AG09309 (cell line): ENCODE measurements around the gene TMEM170B.

Source experiments
- DNase-seq: peaks from one replicate; pipeline ENCODE4 v3.0.0-alpha.2; 2010; ENCODE audit warnings: low read depth
- H3K4me3 ChIP-seq: 2 replicates; pipeline ENCODE4 v1.5.1; 2011; ENCODE audit warnings: mild to moderate bottlenecking, low read depth, low read length, moderate library complexity; ENCODE audit not compliant: control insufficient read depth
- TF ChIP-seq, protein P1 (sequence below): IDR thresholded peaks from 2 replicates; pipeline ENCODE4 v1.5.1; 2011; ENCODE audit warnings: mild to moderate bottlenecking, low read depth, low read length, inconsistent platforms; ENCODE audit not compliant: insufficient read depth, control insufficient read depth; ENCODE audit errors: missing control alignments

TMEM170B gene

DNA sequence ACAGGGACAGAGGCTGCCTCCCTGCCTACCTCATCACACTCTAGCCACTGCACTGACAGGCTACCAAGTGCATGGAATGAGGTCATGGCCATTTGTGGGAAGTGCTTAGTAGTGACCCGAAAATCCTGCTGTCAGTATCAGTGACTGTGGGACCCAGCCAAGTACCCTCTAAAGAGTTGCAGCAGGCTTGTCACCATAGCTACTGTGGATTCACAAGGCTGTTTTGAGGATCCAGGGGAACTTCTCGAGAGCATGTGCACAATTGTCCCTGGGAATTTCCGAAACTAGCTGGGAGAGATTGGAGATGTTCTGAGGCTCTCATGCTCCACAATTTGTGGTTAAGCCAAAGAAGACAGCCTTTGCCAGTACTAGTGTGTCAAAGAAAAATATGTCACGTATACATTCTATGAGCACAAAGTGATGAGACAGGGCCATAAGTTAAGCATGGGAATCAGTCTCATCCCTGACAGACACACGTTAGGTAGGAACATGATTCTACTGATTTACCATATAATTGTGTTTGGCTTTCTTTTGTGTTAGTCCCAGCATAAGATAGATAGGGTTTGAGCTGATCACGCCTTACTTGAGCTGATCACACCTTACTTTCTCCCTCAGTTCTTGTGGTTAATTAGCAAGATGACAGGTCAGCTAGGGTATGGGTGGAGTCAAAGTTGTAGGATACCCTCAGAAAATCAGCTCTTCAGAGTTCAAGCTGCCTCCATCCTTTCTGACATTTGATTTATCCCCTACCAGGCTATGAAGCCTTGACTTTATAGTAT, 42.6 kb upstream of the TMEM170B start:
- no peak overlapping the region for H3K4me3 ChIP-seq
- TF ChIP-seq, protein P1, sequence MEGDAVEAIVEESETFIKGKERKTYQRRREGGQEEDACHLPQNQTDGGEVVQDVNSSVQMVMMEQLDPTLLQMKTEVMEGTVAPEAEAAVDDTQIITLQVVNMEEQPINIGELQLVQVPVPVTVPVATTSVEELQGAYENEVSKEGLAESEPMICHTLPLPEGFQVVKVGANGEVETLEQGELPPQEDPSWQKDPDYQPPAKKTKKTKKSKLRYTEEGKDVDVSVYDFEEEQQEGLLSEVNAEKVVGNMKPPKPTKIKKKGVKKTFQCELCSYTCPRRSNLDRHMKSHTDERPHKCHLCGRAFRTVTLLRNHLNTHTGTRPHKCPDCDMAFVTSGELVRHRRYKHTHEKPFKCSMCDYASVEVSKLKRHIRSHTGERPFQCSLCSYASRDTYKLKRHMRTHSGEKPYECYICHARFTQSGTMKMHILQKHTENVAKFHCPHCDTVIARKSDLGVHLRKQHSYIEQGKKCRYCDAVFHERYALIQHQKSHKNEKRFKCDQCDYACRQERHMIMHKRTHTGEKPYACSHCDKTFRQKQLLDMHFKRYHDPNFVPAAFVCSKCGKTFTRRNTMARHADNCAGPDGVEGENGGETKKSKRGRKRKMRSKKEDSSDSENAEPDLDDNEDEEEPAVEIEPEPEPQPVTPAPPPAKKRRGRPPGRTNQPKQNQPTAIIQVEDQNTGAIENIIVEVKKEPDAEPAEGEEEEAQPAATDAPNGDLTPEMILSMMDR, result no peak
- no peak for DNase-seq

DNA sequence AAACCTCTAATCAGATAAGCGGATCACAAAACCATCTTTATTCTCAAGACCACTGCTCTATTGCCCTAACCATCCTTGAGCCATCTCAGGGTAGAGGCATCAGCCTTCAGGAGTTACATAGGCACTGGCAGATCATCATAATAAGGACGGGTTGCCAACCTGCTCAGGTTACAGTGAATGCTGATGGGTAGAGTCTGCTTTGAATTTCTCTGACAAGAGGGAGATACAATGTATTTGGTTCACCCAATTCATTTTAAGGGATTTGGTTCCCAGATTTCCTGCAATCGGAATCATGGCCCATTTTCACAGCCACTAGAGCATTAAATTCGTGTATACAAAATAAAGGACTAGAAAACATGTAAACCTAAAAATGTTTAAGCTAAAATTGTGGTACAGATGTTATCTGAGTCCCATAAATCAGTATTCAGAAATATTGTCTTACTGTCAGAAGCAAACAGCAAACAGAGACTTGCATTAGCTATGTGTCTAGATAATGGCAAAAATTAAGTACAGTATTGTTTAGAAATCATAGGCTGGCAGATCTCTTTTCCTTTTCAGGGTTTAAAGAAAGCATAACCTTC, 41.9 kb upstream of the TMEM170B start:
- no peak overlapping the region for H3K4me3 ChIP-seq
- TF ChIP-seq, protein P1, result no peak
- no peak for DNase-seq

DNA sequence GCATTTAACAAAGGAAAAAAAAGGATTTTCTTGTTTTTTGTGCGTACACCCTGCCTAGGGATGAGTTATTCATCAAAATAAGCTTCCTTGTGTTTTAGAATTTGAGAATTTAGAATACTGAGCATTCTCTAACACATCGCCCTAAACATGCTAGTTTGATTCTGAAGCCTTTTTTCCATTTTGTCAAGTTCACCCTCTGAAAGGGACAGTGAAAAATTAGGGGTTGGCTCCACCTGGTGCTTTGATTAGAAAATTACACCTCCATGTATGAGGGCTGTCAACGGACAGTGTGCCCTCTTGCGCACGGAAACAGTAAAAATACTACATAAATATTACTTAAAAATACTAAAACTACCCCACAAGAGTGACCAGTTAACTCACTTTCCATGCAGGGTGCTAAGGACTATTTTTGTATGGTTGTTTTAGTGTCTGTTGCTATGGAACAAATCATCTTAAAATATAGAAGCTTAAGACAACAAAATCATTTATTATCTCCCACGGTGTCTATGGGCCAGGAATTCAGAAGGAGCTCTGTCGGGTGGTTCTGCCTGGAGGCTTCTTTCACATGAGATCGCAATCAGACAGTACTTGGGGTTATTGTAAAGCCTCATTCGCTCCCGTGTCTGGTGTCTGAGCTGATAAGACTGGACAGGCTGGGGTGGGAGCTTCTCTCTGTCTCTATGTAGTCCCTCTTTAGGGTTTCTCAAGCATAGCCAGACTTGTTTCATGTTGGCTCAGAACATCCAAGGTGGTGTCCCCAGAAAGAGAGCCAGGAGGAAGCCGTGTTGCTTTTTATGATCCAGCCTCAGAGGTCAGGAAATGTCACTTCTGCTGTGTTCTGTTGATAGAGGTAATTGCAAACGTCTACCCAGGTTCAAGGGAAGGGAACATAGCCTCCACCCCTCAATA, 41.1 kb upstream of the TMEM170B start:
- peak; percentile 64 for DNase-seq
- TF ChIP-seq, protein P1, result peak; percentile 79
- H3K4me3 ChIP-seq, result no peak overlapping the region

DNA sequence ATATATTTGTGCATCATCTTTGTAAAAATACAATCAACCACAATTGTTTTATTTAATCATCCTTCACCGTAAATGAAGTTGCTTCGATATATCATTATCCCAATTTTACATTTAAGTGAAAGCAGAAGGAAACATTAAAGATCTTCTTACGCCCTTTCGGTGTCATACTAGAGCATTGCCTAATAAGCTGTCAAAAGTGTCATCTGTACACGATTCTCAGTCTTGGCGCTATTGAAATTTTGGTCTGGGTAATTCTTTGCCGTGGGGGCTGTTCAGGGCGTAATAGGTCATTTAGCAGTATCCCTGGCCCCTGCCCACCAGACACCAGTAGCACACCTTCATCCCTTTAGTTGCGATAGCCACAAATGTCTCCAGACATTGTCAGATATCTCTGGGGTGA, 40.4 kb upstream of the TMEM170B start:
- TF ChIP-seq, protein P1, result no peak
- DNase-seq, result no peak
- H3K4me3 ChIP-seq, result no peak overlapping the region

DNA sequence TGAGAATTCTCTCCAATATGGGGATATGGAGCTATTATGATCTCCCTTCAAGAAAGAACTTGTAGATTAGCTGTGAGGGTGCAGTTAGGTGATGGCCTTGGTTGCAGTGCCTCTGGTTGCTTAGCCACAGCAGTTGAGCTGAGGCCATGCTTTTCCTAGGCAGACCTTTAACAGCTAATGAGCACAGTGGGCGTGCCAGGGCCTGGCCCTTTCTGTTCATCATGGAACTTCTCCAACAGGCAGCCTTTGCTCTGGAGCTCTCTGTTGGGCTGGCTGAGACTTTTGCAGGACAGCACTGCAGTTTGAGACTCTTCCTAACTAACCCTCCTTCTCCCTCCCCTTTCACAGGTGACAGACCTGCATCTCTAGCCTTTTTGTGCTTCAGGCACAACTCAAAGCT, 39.7 kb upstream of the TMEM170B start:
- no peak for DNase-seq
- no peak overlapping the region for H3K4me3 ChIP-seq
- TF ChIP-seq, protein P1, result no peak

DNA sequence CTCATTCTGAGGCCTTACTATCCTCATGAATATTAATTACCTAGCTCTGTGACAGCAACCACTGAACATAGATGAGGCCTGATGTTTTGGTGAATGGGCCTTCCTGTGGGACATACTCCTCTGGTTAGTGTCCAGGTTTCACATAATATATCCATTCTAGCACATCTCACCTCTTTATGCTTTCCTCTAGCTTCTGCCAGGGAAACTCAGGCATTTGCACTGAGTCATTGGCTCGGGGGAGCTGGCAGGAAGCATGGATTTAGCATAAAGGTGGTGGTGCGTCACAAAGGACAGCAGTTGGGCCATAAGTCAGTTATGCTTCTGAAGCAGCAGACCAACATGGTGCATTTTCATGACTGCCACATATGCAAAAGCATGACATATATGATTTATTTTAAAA, 37.5 kb upstream of the TMEM170B start:
- TF ChIP-seq, protein P1, result no peak
- no peak for DNase-seq
- no peak overlapping the region for H3K4me3 ChIP-seq
